DMS153 treated with DMSO at 0.1 percent for 48 hours (cell line): ENCODE measurements around the gene TMEM61.

Source experiments
- DNase-seq: peaks from one replicate; lab custom pipeline; 2025; ENCODE audit not compliant: unreplicated experiment; lab: John Stamatoyannopoulos, UW

Gene TMEM61

DNA sequence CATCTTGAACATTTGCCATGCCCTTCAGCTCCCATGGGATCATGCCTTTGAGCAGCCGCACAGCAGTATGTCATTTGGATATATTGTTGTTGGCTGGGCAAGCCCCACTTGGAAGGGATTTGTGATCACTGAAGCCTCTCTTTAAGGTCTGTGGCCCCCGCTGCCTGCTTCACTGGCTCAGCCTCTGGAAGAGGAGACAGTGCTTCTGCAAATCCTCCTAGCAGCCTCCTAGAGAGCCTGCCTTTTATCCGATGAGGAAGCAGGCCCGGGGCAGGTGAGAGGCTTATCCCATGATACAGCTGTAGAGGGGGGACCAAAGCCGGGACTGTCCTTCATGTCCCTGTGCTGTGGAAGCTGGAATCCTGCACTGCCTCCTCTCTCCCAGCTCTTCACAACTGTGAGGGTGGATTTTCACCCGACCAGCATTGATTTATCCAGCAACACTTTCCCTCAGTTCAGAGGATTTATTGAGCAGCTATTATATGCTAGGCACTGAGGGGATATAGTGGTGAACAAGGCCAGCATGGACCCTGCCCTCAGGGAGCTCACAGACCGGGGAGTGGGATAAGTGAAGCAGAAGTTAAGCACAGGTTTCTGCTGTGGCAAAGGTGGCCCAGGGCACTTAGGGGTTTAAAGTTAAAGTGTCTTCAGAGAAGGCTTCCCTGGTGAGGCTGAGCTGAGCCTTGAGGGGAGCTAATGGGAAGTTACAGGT, 3.9 kb downstream of the TMEM61 start:
- DNase-seq, result no peak

DNA sequence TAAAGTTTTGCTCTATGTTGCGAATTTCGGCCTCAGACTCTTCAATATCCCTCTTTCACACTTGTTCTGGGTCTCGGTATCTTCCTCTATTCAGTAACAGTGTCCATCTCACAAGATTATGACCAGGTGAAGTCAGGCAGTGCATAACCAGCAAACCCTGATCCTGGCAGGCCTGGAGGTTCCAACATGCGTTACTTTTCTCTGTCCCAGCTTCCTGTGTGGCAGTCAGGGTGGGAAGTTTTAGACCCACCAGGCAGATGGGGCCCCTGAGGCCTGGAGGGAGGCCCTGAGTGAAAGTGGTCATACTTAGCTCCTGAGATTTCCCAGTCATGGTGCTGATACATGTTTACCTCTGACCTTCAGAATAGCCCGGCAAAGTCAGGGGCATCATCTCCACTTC, 5.1 kb downstream of the TMEM61 start:
- no peak for DNase-seq

DNA sequence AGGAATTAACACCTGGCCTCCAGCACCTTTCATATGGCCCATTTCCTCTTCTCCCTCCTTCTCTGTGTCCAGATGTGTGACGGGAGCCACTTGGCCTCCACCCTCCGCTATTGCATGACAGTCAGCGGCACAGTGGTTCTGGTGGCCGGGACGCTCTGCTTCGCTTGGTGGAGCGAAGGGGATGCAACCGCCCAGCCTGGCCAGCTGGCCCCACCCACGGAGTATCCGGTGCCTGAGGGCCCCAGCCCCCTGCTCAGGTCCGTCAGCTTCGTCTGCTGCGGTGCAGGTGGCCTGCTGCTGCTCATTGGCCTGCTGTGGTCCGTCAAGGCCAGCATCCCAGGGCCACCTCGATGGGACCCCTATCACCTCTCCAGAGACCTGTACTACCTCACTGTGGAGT, 5.6 kb downstream of the TMEM61 start:
- DNase-seq, result no peak

DNA sequence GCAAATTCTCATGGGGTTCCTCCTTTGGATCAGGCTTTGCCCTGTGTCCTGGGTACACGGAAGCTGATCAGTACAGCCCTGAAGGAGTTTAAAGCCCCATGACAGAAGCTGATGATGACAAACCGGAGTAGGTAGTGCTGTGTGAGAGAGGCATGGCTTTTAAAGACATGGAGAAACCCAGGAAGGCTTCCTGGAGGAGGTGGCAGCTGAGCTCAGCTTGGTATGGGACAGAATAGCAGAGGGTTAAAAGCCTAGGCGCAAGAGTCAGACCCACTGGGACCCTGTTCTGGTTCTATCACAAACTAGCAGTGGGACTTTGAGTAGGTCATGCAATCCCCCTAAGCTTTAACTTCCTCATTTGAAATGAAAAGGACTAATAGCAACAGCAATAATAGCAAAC, 6.1 kb downstream of the TMEM61 start:
- DNase-seq, result no peak

DNA sequence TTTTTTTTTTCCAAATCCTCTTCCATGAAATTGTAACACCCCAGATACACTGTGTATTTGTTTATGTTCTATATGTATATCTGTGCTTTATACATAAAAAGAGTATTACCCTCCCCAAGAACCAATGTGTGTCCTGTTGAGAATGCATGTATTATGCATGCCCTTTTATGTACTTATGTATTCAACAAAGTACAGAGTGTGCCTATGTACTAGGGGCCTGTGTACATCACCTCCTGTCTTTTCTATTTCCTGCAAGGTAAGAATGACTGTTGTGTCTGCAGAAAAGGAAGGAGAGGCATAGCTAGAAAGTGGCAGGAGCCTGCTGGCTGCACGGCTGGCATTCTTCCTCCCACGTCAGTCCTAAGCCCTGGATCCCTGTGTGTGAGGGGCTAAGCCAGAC, 7.0 kb downstream of the TMEM61 start:
- DNase-seq, result no peak

DNA sequence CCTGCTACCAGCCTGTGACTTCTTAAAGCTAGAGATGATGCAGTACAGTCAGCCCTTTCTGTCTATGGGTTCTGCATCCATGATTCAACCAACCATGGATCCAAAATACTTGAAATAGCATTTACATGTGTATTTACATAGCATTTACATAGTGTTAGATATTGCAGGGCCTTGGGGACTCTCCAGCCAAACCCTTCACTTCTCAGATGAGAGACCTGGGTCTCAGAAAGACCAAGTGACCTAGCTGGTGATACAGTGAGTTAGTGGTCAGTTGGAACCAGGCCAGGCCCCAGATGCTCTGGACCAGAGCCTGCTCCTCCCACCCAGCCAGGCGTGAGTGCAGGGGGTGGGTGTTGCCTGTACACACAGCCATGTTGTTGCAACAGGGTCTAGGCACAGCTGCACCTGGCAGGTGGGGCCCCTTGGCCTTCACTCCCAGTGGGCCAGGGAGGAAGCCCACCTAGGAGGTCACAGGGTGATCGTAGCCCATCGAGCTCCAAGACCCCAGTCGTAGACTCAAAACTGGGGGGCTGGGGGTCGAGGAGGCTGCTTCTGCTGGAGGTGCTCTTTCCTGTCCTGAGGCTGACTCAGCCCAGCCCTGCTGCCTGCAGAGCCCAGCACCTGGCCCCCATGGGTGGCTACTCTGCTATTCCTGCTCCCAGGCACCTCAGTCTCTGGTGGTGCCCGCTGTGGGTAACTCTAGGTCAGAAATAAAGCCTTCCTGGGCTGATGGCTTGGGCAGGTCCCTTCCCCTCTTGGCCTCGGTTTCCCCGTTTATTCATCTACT, 7.7 kb downstream of the TMEM61 start:
- no peak for DNase-seq

DNA sequence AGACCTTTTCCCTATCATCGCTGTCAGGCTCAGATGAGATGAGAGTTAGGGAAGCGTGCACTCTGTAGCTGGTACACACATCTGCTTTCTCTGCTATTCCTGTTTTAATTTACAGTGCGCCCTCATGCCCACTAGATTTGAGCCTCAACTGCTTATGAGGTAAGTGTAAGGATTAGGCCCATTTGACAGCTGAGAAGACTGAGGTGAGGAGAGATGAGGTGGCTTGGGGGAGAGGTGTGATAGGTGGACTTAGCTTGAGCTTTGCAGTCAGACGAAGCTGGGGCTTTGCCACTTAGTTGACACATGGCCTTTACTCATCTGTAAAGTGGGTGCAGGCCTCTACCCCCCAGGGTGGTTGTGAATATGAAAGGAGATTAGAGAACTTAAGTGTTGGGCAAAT, 8.5 kb downstream of the TMEM61 start:
- no peak for DNase-seq

DNA sequence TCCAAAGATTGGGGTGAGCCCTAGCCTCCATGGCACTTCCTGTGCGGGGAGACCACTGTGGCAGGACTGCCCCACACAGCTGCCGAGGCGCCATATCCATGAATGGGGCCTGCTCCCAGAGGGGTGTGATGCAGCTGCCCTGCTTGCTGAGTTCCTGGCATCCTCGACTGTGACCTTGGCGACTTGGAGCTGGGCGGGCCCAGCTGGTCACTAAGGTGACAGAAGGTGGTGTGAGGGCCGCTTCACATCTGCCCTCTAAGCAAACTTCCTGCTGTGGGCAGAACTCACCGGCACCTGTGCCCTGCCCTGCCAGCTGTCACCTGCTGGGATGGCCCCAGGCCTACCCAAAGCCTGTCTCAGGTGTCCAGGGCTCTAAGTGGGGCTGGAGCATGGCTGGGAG, 9.0 kb downstream of the TMEM61 start:
- DNase-seq, result peak; percentile 59

DNA sequence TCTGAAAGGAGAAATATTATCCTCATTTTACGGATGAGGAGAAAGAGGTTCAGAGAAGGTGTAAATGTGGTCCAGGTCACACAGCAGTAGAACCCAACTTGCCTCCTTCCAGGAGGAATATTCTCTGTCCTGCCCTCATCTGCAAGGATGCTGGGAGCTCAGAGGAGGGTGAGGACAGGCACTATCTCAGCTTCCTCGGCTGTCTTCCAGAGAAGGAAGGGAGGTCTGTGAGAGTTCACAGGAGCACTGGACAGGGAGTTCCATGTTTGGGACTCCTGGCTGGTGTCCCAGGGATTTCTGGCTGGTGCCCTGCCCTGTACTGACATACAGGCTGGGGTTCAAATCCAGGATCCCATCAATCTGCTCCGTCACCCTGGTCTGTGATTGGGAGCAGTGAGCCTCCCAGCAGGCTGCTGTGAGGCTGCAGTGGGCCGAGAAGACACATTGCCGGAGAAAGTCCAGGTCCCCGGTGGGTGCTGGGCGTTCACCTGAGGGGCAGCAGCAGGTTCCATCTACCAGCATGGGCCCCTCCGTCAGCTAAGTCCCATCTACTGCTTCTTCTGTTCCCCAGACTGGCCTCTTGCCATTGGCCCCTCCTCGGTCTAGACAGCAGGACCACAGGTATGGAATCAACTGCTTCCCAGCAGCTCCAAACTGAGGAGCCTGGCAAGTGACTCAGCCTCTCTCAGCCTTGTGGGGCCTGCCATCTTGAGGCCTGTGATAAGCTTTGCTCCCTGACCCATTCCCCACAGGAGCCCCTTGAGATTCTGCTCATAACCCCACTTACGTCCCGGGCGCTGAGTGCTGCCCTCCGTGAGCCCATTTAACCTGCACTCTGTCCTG, 9.8 kb downstream of the TMEM61 start:
- no peak for DNase-seq

DNA sequence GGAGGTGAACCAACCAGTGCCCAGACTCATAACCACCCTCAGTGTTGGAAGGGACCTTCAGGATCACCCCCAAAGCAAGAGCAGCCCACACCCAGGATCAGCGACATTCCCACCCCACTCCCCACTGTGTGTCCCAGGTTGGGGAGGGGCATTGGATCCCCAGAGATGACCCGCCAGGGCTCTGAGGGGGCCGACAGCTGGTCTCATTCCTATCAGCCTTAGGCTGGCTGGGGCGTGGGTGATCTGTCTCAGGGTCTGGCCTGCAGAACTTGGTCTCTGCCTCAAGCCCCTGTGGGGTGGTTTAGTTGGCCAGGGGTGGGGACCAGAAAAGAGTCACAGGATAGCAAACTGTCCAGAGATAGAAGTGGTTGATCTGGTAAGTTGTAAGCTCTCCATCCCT, 10.5 kb downstream of the TMEM61 start:
- DNase-seq, result no peak

DNA sequence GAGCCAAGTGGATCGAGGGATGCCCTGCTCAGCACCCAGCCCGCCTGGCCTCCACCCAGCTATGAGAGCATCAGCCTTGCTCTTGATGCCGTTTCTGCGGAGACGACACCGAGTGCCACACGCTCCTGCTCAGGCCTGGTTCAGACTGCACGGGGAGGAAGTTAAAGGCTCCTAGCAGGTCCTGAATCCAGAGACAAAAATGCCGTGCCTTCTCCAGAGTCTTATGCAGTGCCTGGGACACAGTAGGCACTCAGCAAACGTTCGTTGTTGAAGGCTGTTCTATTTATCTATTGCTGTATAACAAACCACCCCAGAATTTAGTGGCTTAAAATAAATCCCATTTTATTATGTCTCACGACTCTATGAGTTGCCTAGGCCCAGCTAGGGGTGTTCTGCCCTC, 11.5 kb downstream of the TMEM61 start:
- no peak for DNase-seq

DNA sequence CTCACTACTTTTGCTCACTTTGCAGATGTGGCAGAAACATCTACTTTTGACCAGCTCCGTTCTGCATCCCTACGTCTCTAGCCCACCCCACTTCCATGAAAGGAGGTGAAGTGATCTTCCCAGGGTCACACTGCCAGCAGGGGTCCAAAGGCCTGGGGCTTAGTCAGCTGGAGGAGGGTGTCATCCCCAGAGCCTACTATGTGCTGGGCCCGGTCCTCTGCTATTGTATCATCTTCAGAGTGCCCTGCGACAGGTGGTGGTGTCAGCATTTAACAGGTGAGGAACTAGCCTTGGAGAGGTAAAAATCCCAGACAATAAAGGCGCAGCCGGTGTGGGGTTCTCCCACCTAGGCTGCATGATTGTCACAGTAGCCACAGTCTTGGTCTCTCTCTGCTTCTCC, 12.7 kb downstream of the TMEM61 start:
- no peak for DNase-seq

DNA sequence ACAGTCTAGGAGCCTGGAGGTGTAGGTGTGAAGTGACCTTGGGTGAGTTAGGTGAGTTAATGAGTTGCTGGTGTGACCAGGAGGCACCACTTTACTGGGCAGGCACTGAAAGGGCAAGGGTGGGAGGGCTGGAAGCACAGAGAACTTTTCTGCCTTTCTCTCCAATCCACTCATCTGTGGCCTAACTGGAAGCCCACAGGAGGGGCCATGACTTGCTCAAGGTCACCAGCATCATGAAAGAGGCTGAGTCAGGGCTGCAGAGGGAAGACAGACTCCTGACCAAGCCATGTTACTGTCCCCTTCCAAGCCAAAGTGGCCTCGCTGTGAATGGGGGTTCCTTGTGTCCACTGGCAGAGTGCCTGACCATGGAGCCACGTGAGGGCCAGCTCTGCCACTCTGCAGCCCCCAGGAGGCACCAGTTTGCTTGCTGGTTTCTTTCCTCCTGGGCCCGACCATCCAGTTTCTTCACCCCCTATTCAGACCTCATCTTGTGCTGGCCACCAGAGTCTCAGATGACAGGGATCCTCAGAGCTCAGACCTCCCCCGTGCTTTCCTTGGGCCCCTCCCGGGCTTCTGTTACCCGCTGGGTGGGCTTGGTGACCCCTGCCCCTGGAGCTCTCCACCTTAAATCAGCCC, 14.0 kb downstream of the TMEM61 start:
- no peak for DNase-seq

DNA sequence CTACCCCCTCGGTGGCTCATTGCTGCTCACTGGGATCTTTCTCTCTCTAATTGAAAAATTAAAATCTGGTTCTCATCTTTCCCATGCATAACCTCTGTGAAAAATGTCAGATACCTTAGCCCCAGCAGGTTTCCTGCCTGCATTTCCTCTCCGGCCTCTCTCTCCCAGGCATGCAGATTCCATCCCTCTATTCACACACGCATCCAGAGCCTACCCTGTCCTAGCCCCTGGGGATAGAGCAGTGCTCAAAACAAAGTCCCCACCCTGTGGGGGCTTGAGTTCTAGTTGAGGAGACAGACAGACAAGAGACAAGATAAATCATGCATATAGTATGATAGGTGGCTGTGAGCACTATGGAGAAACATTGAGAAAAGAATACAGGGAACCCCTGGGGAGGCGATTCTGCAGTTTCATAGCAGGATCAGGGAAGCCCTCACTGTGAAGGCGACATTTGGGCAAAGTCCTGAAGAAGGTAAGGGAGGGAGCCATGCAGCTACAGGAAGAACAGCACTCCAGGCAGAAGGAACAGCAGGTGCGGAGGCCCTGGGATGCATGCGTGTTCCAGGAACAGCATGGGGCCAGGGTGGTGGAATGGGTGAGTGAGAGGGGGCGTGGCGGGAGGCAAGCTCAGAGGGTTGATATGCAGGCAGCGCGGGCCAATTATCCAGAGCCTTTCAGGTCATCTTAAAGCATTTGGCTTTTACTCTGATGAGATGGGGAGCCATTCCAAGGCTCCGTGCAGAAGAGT, 14.8 kb downstream of the TMEM61 start:
- no peak for DNase-seq

DNA sequence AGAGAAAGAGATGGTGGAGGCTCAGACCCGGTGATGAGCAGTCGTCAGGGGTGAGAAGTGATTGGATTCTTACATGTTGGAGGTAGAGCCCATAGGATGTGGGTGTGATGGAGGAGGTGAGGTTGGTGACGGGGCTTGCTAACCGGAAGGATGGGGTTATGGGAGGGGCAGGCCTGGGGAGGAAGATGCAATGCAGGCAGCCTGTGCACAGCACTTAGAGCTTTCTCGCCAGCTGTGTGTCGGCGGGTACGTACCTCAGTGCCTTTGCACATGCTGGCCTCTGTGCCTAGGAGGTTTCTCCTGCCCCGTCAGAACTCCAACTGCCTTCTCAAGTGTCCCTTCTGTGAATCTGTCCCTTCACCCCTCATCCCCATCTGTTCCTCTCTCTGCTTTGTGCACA, 15.4 kb downstream of the TMEM61 start:
- no peak for DNase-seq

DNA sequence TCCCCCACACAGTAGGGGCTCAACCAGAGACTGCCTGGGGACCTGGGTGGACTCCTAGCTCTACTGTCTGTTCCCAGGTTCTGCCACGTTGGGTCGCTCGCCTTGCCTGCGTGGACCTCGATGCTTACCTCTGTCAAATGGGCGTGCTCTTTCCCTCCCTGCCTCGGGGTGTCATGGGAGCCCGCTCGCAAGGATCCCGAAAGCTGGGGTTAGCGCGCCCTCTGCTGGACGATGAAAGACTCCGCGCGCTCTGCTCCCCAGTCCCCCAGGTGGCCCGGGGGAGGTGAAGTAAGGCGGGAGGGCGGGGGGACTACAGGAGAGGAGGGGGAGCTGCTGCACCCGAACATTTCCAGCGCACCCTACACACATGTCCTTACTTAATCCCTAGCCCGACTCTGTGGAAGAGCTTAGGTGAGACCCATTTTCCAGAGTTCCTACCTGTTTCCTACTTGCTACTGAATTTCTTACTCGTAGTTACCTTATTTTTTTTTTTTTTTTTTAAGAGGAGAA, 16.0 kb downstream of the TMEM61 start:
- DNase-seq, result no peak

DNA sequence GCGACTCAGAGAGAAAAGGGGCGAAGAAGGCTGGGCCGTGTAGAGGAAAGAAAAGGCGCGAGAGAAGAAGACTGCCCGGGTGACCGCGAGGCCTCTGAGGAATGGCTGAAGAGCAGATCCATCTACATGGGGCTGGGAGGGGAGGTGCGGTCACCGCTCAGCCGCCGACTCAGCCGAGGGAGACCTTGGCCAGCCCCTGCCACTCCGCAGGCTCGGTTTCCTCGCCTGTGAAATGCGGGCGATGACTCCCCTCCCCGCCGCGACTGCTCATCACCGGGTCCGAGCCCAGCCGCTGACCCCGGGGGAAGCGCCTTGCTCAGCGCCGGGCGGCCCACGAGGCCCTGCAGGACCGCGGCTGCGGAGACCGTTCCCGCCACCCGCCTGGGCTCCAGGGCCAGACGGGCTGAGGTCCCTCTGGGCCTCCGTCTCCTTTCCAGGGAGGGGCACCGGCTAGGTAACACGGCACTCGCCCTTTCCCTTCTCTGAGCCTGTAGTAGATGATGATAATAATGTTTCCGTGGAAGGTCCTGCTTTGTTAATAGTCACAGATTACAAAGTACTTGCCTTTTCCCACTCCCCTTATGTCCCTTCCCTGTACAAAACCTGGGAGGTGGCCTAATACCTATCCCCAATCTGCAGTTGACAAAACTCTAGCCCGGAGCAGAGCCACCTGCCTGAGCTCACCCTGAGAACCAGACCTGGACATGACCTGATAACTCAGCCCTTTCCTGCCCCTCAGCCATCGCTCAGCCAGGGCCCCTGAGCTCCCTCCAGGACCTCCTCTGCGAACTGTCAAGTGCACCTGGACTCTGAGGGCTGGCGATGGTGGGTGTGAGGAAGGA, 16.7 kb downstream of the TMEM61 start:
- DNase-seq, result no peak

DNA sequence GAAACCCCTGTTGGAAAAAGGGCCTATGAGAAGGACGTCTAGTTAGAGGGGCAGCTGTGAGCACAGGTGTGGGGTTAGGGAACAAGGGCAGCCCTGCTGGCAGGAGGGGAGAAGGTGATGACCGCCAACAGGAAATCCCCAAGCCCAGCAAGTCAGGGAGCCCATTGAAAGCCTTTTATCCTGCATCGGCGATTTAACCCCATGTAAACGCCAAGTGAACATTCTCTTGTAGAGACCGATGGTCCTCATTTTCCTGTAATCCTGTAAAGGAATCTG, 17.2 kb downstream of the TMEM61 start:
- DNase-seq, result no peak

DNA sequence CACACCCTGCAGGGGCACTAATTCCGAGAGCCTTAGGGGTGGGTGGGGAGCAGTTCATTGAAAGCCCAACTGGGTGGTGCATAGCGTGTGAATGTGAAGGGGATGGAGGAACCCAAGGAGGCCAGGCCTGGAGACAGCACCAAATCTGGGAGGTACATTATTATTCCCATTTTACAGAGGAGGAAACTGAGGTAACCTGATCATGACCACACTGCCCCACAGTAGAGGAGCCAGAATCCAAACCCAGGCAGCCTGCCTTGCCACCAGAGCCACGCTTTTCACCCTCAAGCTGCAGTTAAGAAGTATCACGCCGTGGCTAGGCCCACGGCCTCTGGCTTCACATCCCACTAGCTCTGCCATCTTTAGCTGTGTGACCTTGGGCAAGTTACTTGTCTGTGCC, 17.7 kb downstream of the TMEM61 start:
- DNase-seq, result no peak

DNA sequence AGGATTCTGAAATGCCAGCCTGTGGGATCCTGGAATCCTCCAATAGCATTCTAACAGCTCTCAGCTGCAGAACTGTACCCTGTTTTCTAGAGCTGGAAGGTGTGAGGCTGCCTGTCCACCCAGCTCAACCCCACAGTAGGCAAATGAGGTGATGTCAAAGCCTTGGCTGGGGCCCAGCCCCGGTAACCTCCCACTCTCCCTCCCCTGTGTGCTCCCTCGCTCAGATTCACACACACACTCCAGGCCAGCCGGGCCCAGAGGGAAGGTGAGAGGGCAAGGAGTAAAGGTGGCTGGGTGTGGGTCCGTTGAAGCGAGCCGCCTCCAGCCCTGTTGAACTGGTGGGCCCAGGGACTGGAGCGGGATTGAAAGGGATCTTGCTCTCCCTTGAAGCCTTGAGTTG, 18.2 kb downstream of the TMEM61 start, which contains the start of gene BSND:
TSS of gene BSND (plus strand) at position 257 of the 400 bp plus-strand sequence. CDS start 254 bp downstream, outside the sequence.
- DNase-seq, result no peak
